Activated effector memory CD4-positive, alpha-beta T cell treated with Interleukin-2 at 50 U/mL for 16 hours (primary cell): ENCODE data around the gene RPN2.

Source experiments
- DNase-seq: peaks from one replicate; pipeline ENCODE4 v3.0.0-alpha.2; 2020

RPN2 gene

GRCh38 chr20:37219751-37220668, 40.9 kb downstream of the RPN2 start:
- DNase-seq, result no peak

GRCh38 chr20:37220731-37221130, 41.6 kb downstream of the RPN2 start:
- no peak for DNase-seq

GRCh38 chr20:37222086-37222485, 43.0 kb downstream of the RPN2 start:
- DNase-seq, result no peak

GRCh38 chr20:37223053-37223452, 43.9 kb downstream of the RPN2 start:
- no peak for DNase-seq

GRCh38 chr20:37225146-37225545, 46.0 kb downstream of the RPN2 start:
- DNase-seq, result no peak

GRCh38 chr20:37226889-37227288, 47.8 kb downstream of the RPN2 start:
- no peak for DNase-seq

- DNase-seq, result no peak
Measured at GRCh38 chr20:37228082-37228481, 49.0 kb downstream of the RPN2 start.

- no peak for DNase-seq
Measured at GRCh38 chr20:37228656-37229055, 49.5 kb downstream of the RPN2 start.

- DNase-seq, result no peak
Measured at GRCh38 chr20:37229357-37229756, 50.2 kb downstream of the RPN2 start.

GRCh38 chr20:37230200-37230599, 51.1 kb downstream of the RPN2 start:
- DNase-seq, result no peak

- no peak for DNase-seq
Measured at GRCh38 chr20:37231947-37232630, 53.0 kb downstream of the RPN2 start.

- no peak for DNase-seq
Measured at GRCh38 chr20:37233548-37234253, 54.6 kb downstream of the RPN2 start.

- no peak for DNase-seq
Measured at GRCh38 chr20:37234254-37234581, 55.1 kb downstream of the RPN2 start.

GRCh38 chr20:37235065-37235464, 55.9 kb downstream of the RPN2 start:
- no peak for DNase-seq

GRCh38 chr20:37236462-37236861, 57.3 kb downstream of the RPN2 start:
- no peak for DNase-seq

- no peak for DNase-seq
Measured at GRCh38 chr20:37237656-37238055, 58.5 kb downstream of the RPN2 start.

GRCh38 chr20:37238426-37238825, 59.3 kb downstream of the RPN2 start:
- DNase-seq, result no peak

- DNase-seq, result no peak
Measured at GRCh38 chr20:37238935-37239451, 59.9 kb downstream of the RPN2 start.

- no peak for DNase-seq
Measured at GRCh38 chr20:37240337-37241067, 61.4 kb downstream of the RPN2 start.

- DNase-seq, result no peak
Measured at GRCh38 chr20:37242503-37242902, 63.4 kb downstream of the RPN2 start.

GRCh38 chr20:37243076-37243936, 64.2 kb downstream of the RPN2 start:
- no peak for DNase-seq
